Epithelial cell of esophagus (primary cell): ENCODE results near the gene PKNOX2.

Experiments used
- DNase-seq: peaks from one replicate; pipeline ENCODE4 v3.0.0; 2010; ENCODE audit warnings: low read depth
- H3K4me3 ChIP-seq: 2 replicates; pipeline ENCODE4 v1.5.1; 2011; ENCODE audit warnings: mild to moderate bottlenecking, low read length, control low read depth
- TF ChIP-seq, protein P1 (sequence below): IDR thresholded peaks from 2 replicates; pipeline ENCODE4 v1.5.1; 2011; ENCODE audit warnings: low read depth, mild to moderate bottlenecking, low read length, control low read depth, inconsistent platforms; ENCODE audit not compliant: insufficient read depth; ENCODE audit errors: missing control alignments

PKNOX2 gene

DNA sequence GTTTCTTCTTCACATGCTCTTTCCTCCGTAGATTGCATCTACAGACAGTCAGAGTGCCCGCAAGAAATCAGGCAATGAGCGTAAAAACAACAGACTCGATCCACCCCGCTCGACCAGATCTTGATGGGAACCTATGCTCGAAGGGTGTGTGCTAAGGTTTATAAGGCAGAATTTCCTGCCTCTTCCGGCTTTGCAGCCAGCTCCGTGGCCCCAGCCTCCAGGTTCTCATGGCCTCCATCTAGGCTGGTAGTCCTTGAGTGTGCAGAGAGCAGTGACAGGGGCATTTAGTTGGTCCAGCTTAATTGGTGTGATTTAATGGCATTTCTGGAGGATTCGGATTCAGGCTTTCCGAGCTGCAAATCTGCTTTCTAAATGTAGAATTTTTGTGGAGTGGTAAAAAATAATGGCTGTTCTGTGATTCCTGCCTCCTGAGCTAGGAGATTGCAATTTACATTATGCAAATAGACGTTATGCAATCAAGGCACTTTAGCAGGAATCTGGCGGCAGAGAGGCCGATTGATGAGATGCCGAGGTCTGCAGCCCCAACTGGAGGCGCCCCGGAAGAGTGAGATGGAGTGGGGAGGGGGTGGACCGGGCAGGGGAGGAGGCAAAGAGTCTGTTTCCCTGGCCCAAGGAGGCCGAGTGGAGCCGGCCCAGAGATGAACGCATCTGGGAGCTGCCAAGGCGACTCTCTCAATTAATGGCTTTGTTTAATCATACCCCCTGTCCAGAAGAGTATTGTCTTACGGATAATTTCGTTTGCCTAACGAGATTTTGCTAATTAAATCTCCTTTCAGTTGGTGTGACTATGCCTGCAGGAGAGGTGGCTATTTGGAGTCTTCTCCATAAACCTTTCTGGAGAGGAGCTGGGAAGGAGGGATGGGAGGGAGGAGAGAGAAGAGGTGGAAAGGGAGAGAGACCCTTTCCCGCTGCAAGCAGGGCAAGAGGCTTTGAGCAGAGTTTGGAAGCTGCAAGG is 75.3 kb downstream of the PKNOX2 start:
- no peak for DNase-seq
- TF ChIP-seq, protein P1, sequence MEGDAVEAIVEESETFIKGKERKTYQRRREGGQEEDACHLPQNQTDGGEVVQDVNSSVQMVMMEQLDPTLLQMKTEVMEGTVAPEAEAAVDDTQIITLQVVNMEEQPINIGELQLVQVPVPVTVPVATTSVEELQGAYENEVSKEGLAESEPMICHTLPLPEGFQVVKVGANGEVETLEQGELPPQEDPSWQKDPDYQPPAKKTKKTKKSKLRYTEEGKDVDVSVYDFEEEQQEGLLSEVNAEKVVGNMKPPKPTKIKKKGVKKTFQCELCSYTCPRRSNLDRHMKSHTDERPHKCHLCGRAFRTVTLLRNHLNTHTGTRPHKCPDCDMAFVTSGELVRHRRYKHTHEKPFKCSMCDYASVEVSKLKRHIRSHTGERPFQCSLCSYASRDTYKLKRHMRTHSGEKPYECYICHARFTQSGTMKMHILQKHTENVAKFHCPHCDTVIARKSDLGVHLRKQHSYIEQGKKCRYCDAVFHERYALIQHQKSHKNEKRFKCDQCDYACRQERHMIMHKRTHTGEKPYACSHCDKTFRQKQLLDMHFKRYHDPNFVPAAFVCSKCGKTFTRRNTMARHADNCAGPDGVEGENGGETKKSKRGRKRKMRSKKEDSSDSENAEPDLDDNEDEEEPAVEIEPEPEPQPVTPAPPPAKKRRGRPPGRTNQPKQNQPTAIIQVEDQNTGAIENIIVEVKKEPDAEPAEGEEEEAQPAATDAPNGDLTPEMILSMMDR = no peak
- H3K4me3 ChIP-seq = no peak overlapping the region

DNA sequence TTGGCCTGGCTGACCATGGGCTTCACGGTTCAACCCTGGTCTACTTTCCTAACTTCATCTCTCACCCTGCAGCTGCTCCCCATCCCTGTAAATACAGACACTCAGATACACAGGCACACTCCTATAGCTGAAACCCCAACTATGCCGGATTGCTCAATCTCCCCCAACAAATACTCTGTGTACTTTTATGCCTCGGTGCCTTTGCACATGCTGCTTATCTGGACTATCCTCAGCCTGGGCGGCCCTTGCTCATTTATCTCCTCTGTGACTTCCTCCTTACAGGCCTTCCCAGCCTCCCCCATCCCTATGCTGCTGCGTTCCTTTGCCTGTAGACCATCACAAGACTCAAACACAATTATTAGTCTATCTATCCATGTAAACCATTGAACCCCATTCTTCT is 76.6 kb downstream of the PKNOX2 start:
- TF ChIP-seq, protein P1 = no peak
- DNase-seq = no peak
- no peak overlapping the region for H3K4me3 ChIP-seq

DNA sequence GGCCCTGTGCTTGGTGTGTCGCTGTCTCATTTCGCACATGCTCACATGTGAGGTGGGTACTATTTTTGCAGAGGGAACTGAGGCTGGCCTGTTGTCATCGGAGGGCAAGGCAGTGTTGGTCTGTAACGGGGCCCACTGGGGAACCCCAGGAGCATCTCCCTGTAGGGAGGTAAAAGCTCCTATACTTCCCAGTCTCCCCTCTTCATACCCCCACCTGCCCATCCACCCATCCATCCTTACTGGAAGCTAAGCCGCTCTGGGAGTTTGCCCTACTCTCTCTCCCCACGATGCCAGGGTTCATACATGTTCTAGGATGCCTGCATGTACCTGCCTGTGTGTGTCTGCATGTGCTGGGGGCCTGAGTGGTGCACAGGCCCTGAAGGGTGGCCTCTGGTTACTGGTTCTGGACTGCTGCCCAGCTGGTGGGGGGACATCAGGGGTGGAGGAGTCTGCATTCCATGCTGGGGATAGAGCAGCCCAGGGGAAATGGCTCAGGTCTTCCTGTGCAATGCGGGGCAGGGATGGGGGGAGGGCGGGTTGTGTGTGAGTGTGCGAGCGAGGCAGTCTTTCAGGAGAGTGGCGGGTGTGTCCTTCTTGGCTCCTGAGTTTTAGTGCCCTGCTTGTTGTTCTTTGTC is 77.7 kb downstream of the PKNOX2 start:
- TF ChIP-seq, protein P1 = no peak
- DNase-seq = no peak
- H3K4me3 ChIP-seq = no peak overlapping the region

DNA sequence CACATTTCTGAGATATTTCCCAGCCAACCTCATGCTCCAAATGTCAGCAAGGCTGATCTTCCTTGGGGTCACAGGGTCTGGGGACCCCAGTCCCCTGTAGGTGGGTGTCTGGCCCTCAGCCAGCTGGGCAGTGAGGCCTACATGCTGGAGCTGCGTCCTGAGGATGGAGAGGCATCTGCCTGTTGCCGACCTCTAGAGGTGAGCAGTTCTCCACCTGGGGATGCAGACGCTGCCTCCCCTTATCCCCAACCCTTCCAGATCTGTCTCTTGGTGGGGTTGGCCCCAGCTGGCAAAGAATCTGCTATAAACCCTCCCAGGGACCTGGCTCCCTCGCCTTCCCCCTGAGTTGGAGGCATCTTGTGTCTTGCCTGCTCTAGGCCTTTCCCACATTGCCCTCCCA is 79.6 kb downstream of the PKNOX2 start:
- no peak overlapping the region for H3K4me3 ChIP-seq
- DNase-seq = no peak
- TF ChIP-seq, protein P1 = no peak

DNA sequence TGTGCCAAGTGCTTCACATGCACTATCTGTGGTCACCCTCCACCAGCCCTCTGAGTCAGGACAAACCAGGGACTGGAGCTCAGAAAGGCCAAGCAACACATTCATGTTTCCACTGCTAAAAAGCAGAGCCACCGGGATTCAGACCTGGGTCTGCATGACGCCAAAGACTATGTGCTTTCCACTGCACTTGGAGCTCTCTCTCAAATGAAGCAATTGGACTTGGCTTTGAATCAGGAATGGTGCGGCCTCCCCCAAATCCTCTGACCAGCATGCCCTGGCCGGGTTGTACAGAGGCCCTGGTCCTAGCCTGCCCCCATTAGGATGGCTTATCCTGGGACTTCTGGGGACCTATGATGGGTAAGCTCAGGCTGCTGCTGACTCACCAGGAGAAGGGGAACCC is 80.7 kb downstream of the PKNOX2 start:
- no peak overlapping the region for H3K4me3 ChIP-seq
- DNase-seq = no peak
- TF ChIP-seq, protein P1 = no peak

DNA sequence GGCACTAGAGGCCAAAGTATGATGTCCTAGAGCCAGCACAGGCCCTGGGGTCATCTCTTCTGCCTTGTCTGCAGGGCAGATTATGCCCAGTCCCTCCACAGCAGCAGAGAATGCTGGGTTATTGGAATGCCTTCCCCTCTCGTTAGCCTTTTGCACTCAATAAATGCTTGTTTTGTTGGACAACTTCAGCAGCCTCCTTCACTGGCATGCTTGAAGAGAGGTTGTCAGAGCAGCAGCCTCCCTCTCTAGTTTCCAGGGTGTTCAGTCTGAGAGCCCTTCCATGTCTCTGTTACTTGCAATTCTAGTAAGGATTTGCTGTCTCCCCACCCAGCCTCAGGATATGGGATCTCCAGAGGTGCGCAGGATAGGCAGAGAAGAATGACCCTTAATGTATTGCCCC is 82.9 kb downstream of the PKNOX2 start:
- H3K4me3 ChIP-seq = no peak overlapping the region
- DNase-seq = no peak
- TF ChIP-seq, protein P1 = no peak
